ENCODE results near the gene HSPA1L. TPM values are rescaled to one million over a fixed set of nuclear protein-coding genes. Genes with fewer than 3 reads are reported as not detected.
A peak's percentile ranks its signal among the peaks of the same experiment; 100 is the strongest.

Gene HSPA1L
- total RNA-seq, 3 donors from 2014 or later (not counting 1 experiment from before 2014, with no cell fraction given), result 2.0 to 4.5 (median 3.6) TPM

- no peak for TF ChIP-seq CTCF (IDR thresholded peaks at IDR 0.05)
- Mint-ChIP-seq H3K9me3 (no peaks in the 10 kb centered on the region), H3K4me1 (peaks cover 34 to 35% of the 10 kb centered on the region in 2 donors), H3K27me3 (ENCODE audit: low read depth in 2 of 2) (no peaks in the 10 kb centered on the region), H3K36me3 (peaks cover 6% of the 10 kb centered on the region), H3K4me3 (peak overlapping the region; percentile 88), H3K27ac (peak overlapping the region; percentile 94 to 96)
- Histone ChIP-seq H3K27me3 (ENCODE audit: control insufficient read depth, insufficient read depth, low read length) (no peaks in the 10 kb centered on the region), H3K36me3 (ENCODE audit: control insufficient read depth, insufficient read depth, low read length) (peaks cover 34% of the 10 kb centered on the region), H3K4me3 (ENCODE audit: low read length) (no peak overlapping the region), H3K27ac (ENCODE audit: low read length) (peak overlapping the region; percentile 98), H3K9me3 (ENCODE audit: control insufficient read depth, insufficient read depth, low read length) (no peaks in the 10 kb centered on the region), H3K4me1 (ENCODE audit: control insufficient read depth, insufficient read depth, low read length) (peaks cover 51% of the 10 kb centered on the region)
- WGBS (ENCODE audit: insufficient coverage), result no CpG with 5 or more reads among the region's 1 CpG
- ATAC-seq, result no peak
- intact Hi-C loops (cut with micrococcal nuclease), result no loop called here
- DNase-seq, result peak in 1 of 2 donors; percentile 24
Measured at GRCh38 chr6:31837369-31838113, 22.5 kb upstream of the HSPA1L start.

GRCh38 chr6:31836474-31837368 is 21.6 kb upstream of the HSPA1L start:
- intact Hi-C loops (cut with micrococcal nuclease), result no loop called here
- no peaks in the 10 kb centered on the region for H3K9me3 Mint-ChIP-seq
- peak in 1 of 2 donors; percentile 62 for DNase-seq

GRCh38 chr6:31836047-31836473 is 21.0 kb upstream of the HSPA1L start:
- peaks cover 55% of the 10 kb centered on the region for H3K4me1 ChIP-seq (ENCODE audit: control insufficient read depth, insufficient read depth, low read length)
- H3K9me3 Mint-ChIP-seq, result no peaks in the 10 kb centered on the region
- H3K4me3 Mint-ChIP-seq, result peak overlapping the region; percentile 88
- TF ChIP-seq CTCF (IDR thresholded peaks at IDR 0.05), result no peak
- H3K27me3 ChIP-seq (ENCODE audit: control insufficient read depth, insufficient read depth, low read length), result no peaks in the 10 kb centered on the region
- peak overlapping the region; percentile 97 for H3K4me3 ChIP-seq (ENCODE audit: low read length)
- no peaks in the 10 kb centered on the region for H3K9me3 ChIP-seq (ENCODE audit: control insufficient read depth, insufficient read depth, low read length)
- H3K36me3 ChIP-seq (ENCODE audit: control insufficient read depth, insufficient read depth, low read length), result peaks cover 34% of the 10 kb centered on the region
- peak overlapping the region; percentile 94 to 96 for H3K27ac Mint-ChIP-seq
- H3K27me3 Mint-ChIP-seq (ENCODE audit: low read depth in 2 of 2), result no peaks in the 10 kb centered on the region
- ATAC-seq, result no peak
- peaks cover 6% of the 10 kb centered on the region for H3K36me3 Mint-ChIP-seq
- DNase-seq, result peak in 1 of 2 donors; percentile 34
- intact Hi-C loops (cut with micrococcal nuclease), result no loop called here
- peak overlapping the region; percentile 98 for H3K27ac ChIP-seq (ENCODE audit: low read length)
- WGBS (ENCODE audit: insufficient coverage), result 29% methylated on average over 14 of the region's 14 CpGs
- peaks cover 34 to 35% of the 10 kb centered on the region in 2 donors for H3K4me1 Mint-ChIP-seq

More at GRCh38 chr6:31836474-31837368, 21.6 kb upstream of the HSPA1L start:
- Mint-ChIP-seq H3K36me3 (peaks cover 6% of the 10 kb centered on the region), H3K27me3 (ENCODE audit: low read depth in 2 of 2) (no peaks in the 10 kb centered on the region), H3K4me3 (peak overlapping the region; percentile 88), H3K4me1 (peaks cover 34 to 35% of the 10 kb centered on the region in 2 donors), H3K27ac (peak overlapping the region; percentile 94 to 96)
- Histone ChIP-seq H3K27me3 (ENCODE audit: control insufficient read depth, insufficient read depth, low read length) (no peaks in the 10 kb centered on the region), H3K27ac (ENCODE audit: low read length) (peak overlapping the region; percentile 98), H3K36me3 (ENCODE audit: control insufficient read depth, insufficient read depth, low read length) (peaks cover 34% of the 10 kb centered on the region), H3K4me1 (ENCODE audit: control insufficient read depth, insufficient read depth, low read length) (peaks cover 51% of the 10 kb centered on the region), H3K4me3 (ENCODE audit: low read length) (no peak overlapping the region), H3K9me3 (ENCODE audit: control insufficient read depth, insufficient read depth, low read length) (no peaks in the 10 kb centered on the region)
- 47% methylated on average over 10 of the region's 12 CpGs for WGBS (ENCODE audit: insufficient coverage)
- ATAC-seq, result no peak
- no peak for TF ChIP-seq CTCF (IDR thresholded peaks at IDR 0.05)

Data from natural killer cell (primary cell).